ENCODE data around the gene ADM5. TPM values are rescaled to one million over a fixed set of nuclear protein-coding genes. Genes with fewer than 3 reads are reported as not detected.

ADM5 gene
- polyA plus RNA-seq, 3 donors = 1.2 TPM; not detected in 2

DNA sequence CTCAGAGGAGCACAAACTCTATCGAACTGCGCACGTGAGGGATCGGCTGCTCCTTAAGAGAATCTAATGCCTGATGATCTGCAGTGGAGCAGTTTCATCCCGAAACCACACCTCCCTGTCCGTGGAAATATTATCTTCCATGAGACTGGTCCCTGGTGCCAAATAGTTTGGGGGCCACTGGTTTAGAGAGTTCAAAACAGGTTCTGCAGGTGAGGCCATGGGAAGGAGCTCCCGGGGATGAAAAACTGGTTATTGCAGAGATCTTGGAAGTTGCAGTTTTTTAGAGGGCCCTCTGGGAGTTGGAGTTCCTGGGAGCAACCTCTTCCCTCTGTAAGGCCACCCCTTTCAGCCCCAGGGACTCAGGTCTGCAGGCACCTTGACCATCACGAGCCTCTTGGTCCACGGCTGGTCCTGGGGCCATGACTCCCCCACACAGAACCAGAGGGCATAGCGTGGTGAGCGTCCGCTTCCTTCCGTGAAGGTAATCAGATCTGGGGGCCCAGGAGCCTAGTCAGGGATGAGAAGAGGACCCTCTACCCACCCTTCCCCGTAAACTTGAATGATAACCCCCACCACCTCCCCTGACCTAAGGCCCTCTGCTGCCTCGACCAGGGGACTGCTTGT is 28.9 kb upstream of the ADM5 start:
- Mint-ChIP-seq H3K9me3 (peaks cover 0 to 4% (median 0%) of the 10 kb centered on the region in 7 donors), H3K27ac (peak overlapping the region in 4 of 7 donors; percentile 16 to 60 (median 39)), H3K36me3 (peaks cover 55 to 76% of the 10 kb centered on the region in 2 donors), H3K27me3 (ENCODE audit: low read depth in 3 of 3) (peaks cover 0 to 2% (median 0%) of the 10 kb centered on the region in 3 donors), H3K4me3 (no peak overlapping the region), H3K4me1 (peaks cover 18% of the 10 kb centered on the region)
- Histone ChIP-seq H3K4me2 (replicated peaks; ENCODE audit: extremely low read depth, low read length, poor library complexity, severe bottlenecking) (no peak overlapping the region), H3K4me3 (replicated peaks in 1 of 3; ENCODE audit: low read depth in 2 of 3, low read length in 3 of 3) (no peak overlapping the region), H3K36me3 (replicated peaks in 1 of 2; ENCODE audit: control insufficient read depth in 1 of 2, insufficient read depth in 2 of 2, low read length in 2 of 2) (peaks cover 68 to 78% of the 10 kb centered on the region in 2 donors), H3K79me2 (ENCODE audit: insufficient read depth, low read length) (peaks cover 24% of the 10 kb centered on the region), H3K9ac (ENCODE audit: insufficient read depth, low read length, poor library complexity, severe bottlenecking) (no peak overlapping the region), H3K27me3 (ENCODE audit: control insufficient read depth in 2 of 2, insufficient read depth in 2 of 2, low read length in 2 of 2) (no peaks in the 10 kb centered on the region), H3K9me3 (replicated peaks in 1 of 2; ENCODE audit: control insufficient read depth in 1 of 2, insufficient read depth in 1 of 2, low read length in 2 of 2) (no peaks in the 10 kb centered on the region), H3K4me1 (ENCODE audit: control insufficient read depth in 1 of 2, insufficient read depth in 2 of 2, low read length in 2 of 2) (peaks cover 9 to 20% of the 10 kb centered on the region in 2 donors), H2AFZ (ENCODE audit: insufficient read depth, low read depth, low read length, poor library complexity, severe bottlenecking) (no peak overlapping the region), H4K20me1 (ENCODE audit: insufficient read depth, low read length) (peaks cover 58% of the 10 kb centered on the region), H3K27ac (ENCODE audit: low read depth in 1 of 2, low read length in 2 of 2) (peak overlapping the region in 1 of 2 donors; percentile 31)
- WGBS (ENCODE audit: insufficient coverage) = 95% methylated on average over 12 of the region's 15 CpGs
- TF ChIP-seq, protein P1, sequence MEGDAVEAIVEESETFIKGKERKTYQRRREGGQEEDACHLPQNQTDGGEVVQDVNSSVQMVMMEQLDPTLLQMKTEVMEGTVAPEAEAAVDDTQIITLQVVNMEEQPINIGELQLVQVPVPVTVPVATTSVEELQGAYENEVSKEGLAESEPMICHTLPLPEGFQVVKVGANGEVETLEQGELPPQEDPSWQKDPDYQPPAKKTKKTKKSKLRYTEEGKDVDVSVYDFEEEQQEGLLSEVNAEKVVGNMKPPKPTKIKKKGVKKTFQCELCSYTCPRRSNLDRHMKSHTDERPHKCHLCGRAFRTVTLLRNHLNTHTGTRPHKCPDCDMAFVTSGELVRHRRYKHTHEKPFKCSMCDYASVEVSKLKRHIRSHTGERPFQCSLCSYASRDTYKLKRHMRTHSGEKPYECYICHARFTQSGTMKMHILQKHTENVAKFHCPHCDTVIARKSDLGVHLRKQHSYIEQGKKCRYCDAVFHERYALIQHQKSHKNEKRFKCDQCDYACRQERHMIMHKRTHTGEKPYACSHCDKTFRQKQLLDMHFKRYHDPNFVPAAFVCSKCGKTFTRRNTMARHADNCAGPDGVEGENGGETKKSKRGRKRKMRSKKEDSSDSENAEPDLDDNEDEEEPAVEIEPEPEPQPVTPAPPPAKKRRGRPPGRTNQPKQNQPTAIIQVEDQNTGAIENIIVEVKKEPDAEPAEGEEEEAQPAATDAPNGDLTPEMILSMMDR (IDR thresholded peaks at IDR 0.05) = no peak
- DNase-seq = no peak
- intact Hi-C loops (cut with micrococcal nuclease) = loop anchor here in 1 of 2 donors (10.0 kb wide), 1 partner anchor 364 kb away; the partner anchor contains the start of genes VRK3 and ZNF473

DNA sequence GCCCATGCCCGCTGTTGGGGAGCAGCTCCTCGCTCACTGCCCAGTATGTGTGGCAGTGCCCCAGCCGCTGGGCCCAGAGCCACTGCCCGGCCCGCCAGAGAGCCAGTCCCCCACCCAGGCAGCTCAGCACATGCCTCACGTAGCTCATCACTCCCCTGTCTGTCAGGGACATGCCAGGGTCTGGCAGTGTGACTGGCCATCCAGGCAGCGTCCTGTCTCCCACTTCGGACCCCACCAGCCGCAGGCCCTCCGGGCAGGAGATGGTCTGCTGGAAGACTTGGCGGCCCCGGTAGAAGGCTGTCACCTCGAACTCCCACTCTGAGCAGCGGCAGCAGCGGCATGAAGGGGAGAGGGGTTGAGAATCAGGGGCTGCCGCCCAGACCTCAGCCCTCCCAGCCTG is 27.4 kb upstream of the ADM5 start:
- Mint-ChIP-seq H3K9me3 (peaks cover 0 to 4% (median 0%) of the 10 kb centered on the region in 7 donors), H3K27me3 (ENCODE audit: low read depth in 3 of 3) (no peaks in the 10 kb centered on the region), H3K4me3 (no peak overlapping the region), H3K4me1 (peaks cover 26% of the 10 kb centered on the region), H3K27ac (peak overlapping the region in 1 of 7 donors; percentile 76), H3K36me3 (peaks cover 41 to 60% of the 10 kb centered on the region in 2 donors)
- Histone ChIP-seq H4K20me1 (ENCODE audit: insufficient read depth, low read length) (peaks cover 58% of the 10 kb centered on the region), H3K4me1 (ENCODE audit: control insufficient read depth in 1 of 2, insufficient read depth in 2 of 2, low read length in 2 of 2) (peaks cover 17 to 31% of the 10 kb centered on the region in 2 donors), H3K4me3 (replicated peaks in 1 of 3; ENCODE audit: low read depth in 2 of 3, low read length in 3 of 3) (no peak overlapping the region), H3K36me3 (replicated peaks in 1 of 2; ENCODE audit: control insufficient read depth in 1 of 2, insufficient read depth in 2 of 2, low read length in 2 of 2) (peaks cover 52 to 63% of the 10 kb centered on the region in 2 donors), H3K79me2 (ENCODE audit: insufficient read depth, low read length) (peaks cover 40% of the 10 kb centered on the region), H3K27ac (ENCODE audit: low read depth in 1 of 2, low read length in 2 of 2) (no peak overlapping the region), H3K4me2 (replicated peaks; ENCODE audit: extremely low read depth, low read length, poor library complexity, severe bottlenecking) (no peak overlapping the region), H3K9me3 (replicated peaks in 1 of 2; ENCODE audit: control insufficient read depth in 1 of 2, insufficient read depth in 1 of 2, low read length in 2 of 2) (no peaks in the 10 kb centered on the region), H3K9ac (ENCODE audit: insufficient read depth, low read length, poor library complexity, severe bottlenecking) (no peak overlapping the region), H2AFZ (ENCODE audit: insufficient read depth, low read depth, low read length, poor library complexity, severe bottlenecking) (no peak overlapping the region), H3K27me3 (ENCODE audit: control insufficient read depth in 2 of 2, insufficient read depth in 2 of 2, low read length in 2 of 2) (no peaks in the 10 kb centered on the region)
- TF ChIP-seq, protein P1 (IDR thresholded peaks at IDR 0.05) = no peak
- intact Hi-C loops (cut with micrococcal nuclease) = loop anchor here in 1 of 2 donors (10.0 kb wide), 1 partner anchor 363 kb away; the partner anchor contains the start of genes VRK3 and ZNF473
- no peak for DNase-seq
- WGBS (ENCODE audit: insufficient coverage) = 98% methylated on average over 8 of the region's 16 CpGs

Data from CD14-positive monocyte (primary cell).